Glutamatergic neuron (in vitro differentiated cells): ENCODE results near the gene DNAAF1. TPM values are rescaled to one million over a fixed set of nuclear protein-coding genes. Genes with fewer than 3 reads are reported as not detected.

Source experiments
- DNase-seq: peaks from one replicate; pipeline ENCODE4 v3.0.0; 2022
- H3K27ac Mint-ChIP-seq: one replicate; pipeline ENCODE4 v1.8.0; 2020; ENCODE audit warnings: mild to moderate bottlenecking, mixed read lengths, inconsistent platforms; ENCODE audit not compliant: unreplicated experiment
- H3K27me3 Mint-ChIP-seq: one replicate; pipeline ENCODE4 v1.8.0; 2020; ENCODE audit warnings: mild to moderate bottlenecking, moderate library complexity, mixed read lengths, inconsistent platforms; ENCODE audit not compliant: unreplicated experiment
- H3K36me3 Mint-ChIP-seq: one replicate; pipeline ENCODE4 v1.8.0; 2020; ENCODE audit warnings: mild to moderate bottlenecking, mixed read lengths, inconsistent platforms; ENCODE audit not compliant: unreplicated experiment
- H3K4me1 Mint-ChIP-seq: one replicate; pipeline ENCODE4 v1.8.0; 2020; ENCODE audit warnings: mild to moderate bottlenecking, low read depth, mixed read lengths, inconsistent platforms; ENCODE audit not compliant: unreplicated experiment
- H3K4me3 Mint-ChIP-seq: one replicate; pipeline ENCODE4 v1.8.0; 2020; ENCODE audit warnings: mild to moderate bottlenecking, mixed read lengths, inconsistent platforms; ENCODE audit not compliant: unreplicated experiment
- H3K9me3 Mint-ChIP-seq: one replicate; pipeline ENCODE4 v1.8.0; 2020; ENCODE audit warnings: mild to moderate bottlenecking, moderate library complexity, mixed read lengths, inconsistent platforms; ENCODE audit not compliant: unreplicated experiment
- CTCF ChIP-seq: fragments of 200-600 bp; sonication (generic); IDR thresholded peaks from one replicate; pipeline ENCODE4 v1.5.0; 2021; ENCODE audit not compliant: partially characterized antibody, unreplicated experiment
- total RNA-seq: library from RNA; stranded (reverse); fragmentation: NEBNext Ultra II Directional; extraction: Animal tissue kit (Norgen Biotek cat#: 25700); gene quantifications from one replicate; pipeline ENCODE4 v1.2.1, GENCODE V29; 2021; ENCODE audit not compliant: unreplicated experiment

Gene DNAAF1
- total RNA-seq, 1 donor from 2014 or later, result 0.56 TPM

- Mint-ChIP-seq H3K9me3 (peaks cover 11% of the 10 kb centered on the region), H3K4me3 (no peak overlapping the region), H3K27me3 (peaks cover 5% of the 10 kb centered on the region), H3K4me1 (peaks cover under 1% of the 10 kb centered on the region), H3K36me3 (no peaks in the 10 kb centered on the region), H3K27ac (no peak overlapping the region)
- no peak for TF ChIP-seq CTCF
- DNase-seq, result no peak
Measured at GRCh38 chr16:84121007-84121406, 24.1 kb upstream of the DNAAF1 start.

- H3K27me3 Mint-ChIP-seq, result peaks cover 2% of the 10 kb centered on the region
- H3K36me3 Mint-ChIP-seq, result no peaks in the 10 kb centered on the region
- TF ChIP-seq CTCF, result no peak
- H3K4me1 Mint-ChIP-seq, result peaks cover 6% of the 10 kb centered on the region
- DNase-seq, result no peak
- H3K27ac Mint-ChIP-seq, result no peak overlapping the region
- peaks cover 2% of the 10 kb centered on the region for H3K9me3 Mint-ChIP-seq
- no peak overlapping the region for H3K4me3 Mint-ChIP-seq
Measured at GRCh38 chr16:84124257-84125073, 20.6 kb upstream of the DNAAF1 start.

GRCh38 chr16:84131117-84131516 is 14.0 kb upstream of the DNAAF1 start:
- peak overlapping the region; percentile 12 for H3K27ac Mint-ChIP-seq
- H3K4me3 Mint-ChIP-seq, result no peak overlapping the region

GRCh38 chr16:84132527-84133285 is 12.4 kb upstream of the DNAAF1 start:
- TF ChIP-seq CTCF, result no peak
- peaks cover 6% of the 10 kb centered on the region for H3K9me3 Mint-ChIP-seq
- no peak overlapping the region for H3K27ac Mint-ChIP-seq
- H3K27me3 Mint-ChIP-seq, result peaks cover 2% of the 10 kb centered on the region
- no peaks in the 10 kb centered on the region for H3K36me3 Mint-ChIP-seq
- DNase-seq, result no peak
- peaks cover 13% of the 10 kb centered on the region for H3K4me1 Mint-ChIP-seq
- no peak overlapping the region for H3K4me3 Mint-ChIP-seq

More at GRCh38 chr16:84131117-84131516, 14.0 kb upstream of the DNAAF1 start:
- no peak for DNase-seq
- TF ChIP-seq CTCF, result no peak
- Mint-ChIP-seq H3K9me3 (peaks cover under 1% of the 10 kb centered on the region), H3K4me1 (peaks cover 13% of the 10 kb centered on the region), H3K36me3 (no peaks in the 10 kb centered on the region), H3K27me3 (peaks cover 2% of the 10 kb centered on the region)
